ENCODE measurements around the gene AWAT1.

GRCh38 chrX:70231666-70232065 is 2.8 kb upstream of the AWAT1 start:
- TF ChIP-seq CTCF (optimal IDR thresholded peaks at IDR 0.05 in 1 of 3, IDR thresholded peaks at IDR 0.05 in 1 of 3, conservative IDR thresholded peaks at IDR 0.05 in 1 of 3; ENCODE audit: extremely low read depth in 1 of 3, insufficient read depth in 2 of 3, low read length in 3 of 3), result no peak
- no peak for TF ChIP-seq EZH2 (IDR thresholded peaks at IDR 0.05; ENCODE audit: low read length)

Measured in keratinocyte (primary cell).